NOMO-1 (cell line): ENCODE data around the gene TULP4.
"Not testable (repeated sequence)": the region's sequence is repeated elsewhere in the genome, so short reads cannot be mapped to it uniquely, and the experiment has no call there.

Experiments
- DNase-seq, 2 experiments: peaks; one replicate each; lab custom pipeline; 2025; ENCODE audit not compliant: unreplicated experiment in 2 of 2; lab: John Stamatoyannopoulos, UW

The TULP4 gene

GRCh38 chr6:158461954-158462353, 149.7 kb downstream of the TULP4 start:
- no peak for DNase-seq

GRCh38 chr6:158464483-158464882, 152.2 kb downstream of the TULP4 start:
- DNase-seq: no peak

- DNase-seq: no peak
These were observed 153.0 kb downstream of the TULP4 start for GRCh38 chr6:158465257-158465656.

- no peak for DNase-seq
These were observed 153.5 kb downstream of the TULP4 start for GRCh38 chr6:158465747-158466146.

- no peak for DNase-seq
These were observed 155.7 kb downstream of the TULP4 start for GRCh38 chr6:158467923-158468322.

- no peak for DNase-seq
These were observed 156.4 kb downstream of the TULP4 start for GRCh38 chr6:158468666-158469065.

- DNase-seq: not testable (repeated sequence)
These were observed 157.8 kb downstream of the TULP4 start for GRCh38 chr6:158470023-158470422.

- peak; percentile 50 to 77 for DNase-seq
These were observed 159.1 kb downstream of the TULP4 start for GRCh38 chr6:158471339-158471738.

- DNase-seq: no peak
These were observed 160.2 kb downstream of the TULP4 start for GRCh38 chr6:158472447-158472846.

GRCh38 chr6:158474961-158475343, 162.7 kb downstream of the TULP4 start:
- DNase-seq: no peak

- peak; percentile 30 to 54 for DNase-seq
These were observed 163.4 kb downstream of the TULP4 start for GRCh38 chr6:158475344-158476302.

GRCh38 chr6:158476389-158476788, 164.1 kb downstream of the TULP4 start:
- DNase-seq: no peak

- DNase-seq: not testable (repeated sequence)
These were observed 165.5 kb downstream of the TULP4 start for GRCh38 chr6:158477722-158478121.

GRCh38 chr6:158480989-158481388, 168.7 kb downstream of the TULP4 start:
- no peak for DNase-seq

GRCh38 chr6:158481690-158482473, 169.6 kb downstream of the TULP4 start:
- no peak for DNase-seq

GRCh38 chr6:158485431-158485830, 173.2 kb downstream of the TULP4 start:
- DNase-seq: no peak

GRCh38 chr6:158487495-158487894, 175.2 kb downstream of the TULP4 start:
- no peak for DNase-seq

GRCh38 chr6:158488065-158488464, 175.8 kb downstream of the TULP4 start:
- DNase-seq: no peak

GRCh38 chr6:158489441-158489840, 177.2 kb downstream of the TULP4 start:
- DNase-seq: no peak

GRCh38 chr6:158492881-158493280, 180.6 kb downstream of the TULP4 start:
- no peak for DNase-seq

- DNase-seq: no peak
These were observed 184.4 kb downstream of the TULP4 start for GRCh38 chr6:158496700-158497099.

- DNase-seq: no peak
These were observed 185.4 kb downstream of the TULP4 start for GRCh38 chr6:158497620-158498019.
